Caco-2 (cell line): ENCODE measurements around the gene SDCCAG8. TPM values are rescaled to one million over a fixed set of nuclear protein-coding genes. Genes with fewer than 3 reads are reported as not detected.

Experiments used
- BruUV-seq: library from RNA; stranded (reverse); fragments of 400-500 nt; replicated peaks from 2 replicates; lab custom pipeline; 2021; lab: Mats Ljungman, UMichigan
- CTCF ChIA-PET: fragments of 300-600 bp; sonication (Branson Sonifier 250); formaldehyde crosslinking; loops from one replicate; lab custom pipeline; 2022; ENCODE audit warnings: antibody characterized with exemption; lab: Charles Lee
- POLR2A ChIA-PET: fragments of 300-600 bp; sonication (Branson Sonifier 250); formaldehyde crosslinking; loops from one replicate; lab custom pipeline; 2022; ENCODE audit warnings: antibody characterized with exemption; lab: Charles Lee
- DNase-seq, 2 experiments: peaks; one replicate each; pipeline versions ENCODE4 v3.0.0 to v3.0.0-alpha.2; 2020 to 2022
- H3K27me3 ChIP-seq: replicated peaks from 2 replicates; pipeline ENCODE4 v1.6.0; 2011; ENCODE audit warnings: low read length; ENCODE audit not compliant: control insufficient read depth, insufficient read depth
- H3K36me3 ChIP-seq: 2 replicates; pipeline ENCODE4 v1.5.1; 2011; ENCODE audit warnings: low read length; ENCODE audit not compliant: control insufficient read depth, insufficient read depth
- H3K4me1 ChIP-seq: fragments of 250-450 bp; sonication (Bioruptor Pico); 2 replicates; pipeline ENCODE4 v1.5.1; 2020; ENCODE audit warnings: mild to moderate bottlenecking
- H3K4me3 ChIP-seq: 2 replicates; pipeline ENCODE4 v1.5.1; 2011; ENCODE audit warnings: low read depth, mild to moderate bottlenecking, control low read depth, low read length
- H3K9me3 ChIP-seq: fragments of 250-450 bp; sonication (Bioruptor Pico); 2 replicates; pipeline ENCODE4 v1.5.1; 2020; ENCODE audit warnings: mild to moderate bottlenecking, moderate library complexity
- H3K27ac Mint-ChIP-seq: one replicate; pipeline ENCODE4 v1.8.0; 2022; ENCODE audit warnings: mixed read lengths; ENCODE audit not compliant: unreplicated experiment
- H3K27me3 Mint-ChIP-seq: one replicate; pipeline ENCODE4 v1.8.0; 2022; ENCODE audit warnings: mixed read lengths; ENCODE audit not compliant: insufficient read depth, unreplicated experiment
- H3K36me3 Mint-ChIP-seq: one replicate; pipeline ENCODE4 v1.8.0; 2022; ENCODE audit warnings: mild to moderate bottlenecking, mixed read lengths; ENCODE audit not compliant: insufficient read depth, unreplicated experiment
- H3K4me1 Mint-ChIP-seq: one replicate; pipeline ENCODE4 v1.8.0; 2022; ENCODE audit warnings: low read depth, mixed read lengths; ENCODE audit not compliant: unreplicated experiment
- H3K4me3 Mint-ChIP-seq: one replicate; pipeline ENCODE4 v1.8.0; 2022; ENCODE audit warnings: mild to moderate bottlenecking, moderate library complexity, mixed read lengths; ENCODE audit not compliant: unreplicated experiment
- H3K9me3 Mint-ChIP-seq: one replicate; pipeline ENCODE4 v1.8.0; 2022; ENCODE audit warnings: mixed read lengths; ENCODE audit not compliant: unreplicated experiment
- CTCF ChIP-seq, 2 experiments: fragments of 200-600 bp in 1 of 2; IDR thresholded peaks; 1 replicate in 1 of 2; 2 replicates in 1 of 2; pipeline versions ENCODE4 v1.5.1 to v1.8.0; 2011 to 2022; ENCODE audit warnings: antibody characterized with exemption in 1 of 2, control low read depth in 1 of 2, inconsistent platforms in 1 of 2, low read depth in 1 of 2, low read length in 1 of 2, mild to moderate bottlenecking in 1 of 2, moderate library complexity in 1 of 2; ENCODE audit not compliant: insufficient read depth in 1 of 2, severe bottlenecking in 1 of 2, unreplicated experiment in 1 of 2
- intact Hi-C: fragments of 100-400 bp; cut with micrococcal nuclease; formaldehyde crosslinking; loops from one replicate; pipeline ENCODE4 v1.10.0; 2022; ENCODE audit not compliant: unreplicated experiment
- total RNA-seq: library from RNA; stranded (reverse); gene quantifications from 2 replicates; pipeline ENCODE4 v1.2.3, GENCODE V29; 2022

The SDCCAG8 gene
- total RNA-seq, 1 experiment from 2014 or later = 23.0 TPM

GRCh38 chr1:243280571-243281129 lies 24.8 kb downstream of the SDCCAG8 start:
- Mint-ChIP-seq H3K4me3 (no peak overlapping the region), H3K27ac (no peak overlapping the region), H3K4me1 (peaks cover 6% of the 10 kb centered on the region), H3K36me3 (peaks cover 8% of the 10 kb centered on the region), H3K27me3 (no peaks in the 10 kb centered on the region), H3K9me3 (no peaks in the 10 kb centered on the region)
- no peak for TF ChIP-seq CTCF (IDR thresholded peaks at IDR 0.05; ENCODE audit: insufficient read depth in 1 of 2, low read depth in 1 of 2, low read length in 1 of 2, severe bottlenecking in 1 of 2, unreplicated experiment in 1 of 2)
- Histone ChIP-seq H3K4me1 (0 out of 2 replicates have a peak, but pooled peaks cover 7% of the 10 kb centered on the region), H3K27me3 (no peaks in the 10 kb centered on the region), H3K9me3 (no peaks in the 10 kb centered on the region), H3K36me3 (no peaks in the 10 kb centered on the region), H3K4me3 (no peak overlapping the region)
- no TSS peak for BruUV-seq
- POLR2A ChIA-PET = no interaction called here
- no peak for DNase-seq
- CTCF ChIA-PET = no interaction called here
- intact Hi-C loops = no loop called here

- H3K36me3 ChIP-seq = no peaks in the 10 kb centered on the region
- 0 out of 2 replicates have a peak, but pooled peaks cover 7% of the 10 kb centered on the region for H3K4me1 ChIP-seq
- no peak overlapping the region for H3K4me3 Mint-ChIP-seq
- CTCF ChIA-PET = no interaction called here
- POLR2A ChIA-PET = no interaction called here
- BruUV-seq = no TSS peak
- H3K4me1 Mint-ChIP-seq = peaks cover 6% of the 10 kb centered on the region
- no peaks in the 10 kb centered on the region for H3K27me3 Mint-ChIP-seq
- no peak overlapping the region for H3K27ac Mint-ChIP-seq
- TF ChIP-seq CTCF (IDR thresholded peaks at IDR 0.05; ENCODE audit: insufficient read depth in 1 of 2, low read depth in 1 of 2, low read length in 1 of 2, severe bottlenecking in 1 of 2, unreplicated experiment in 1 of 2) = no peak
- H3K36me3 Mint-ChIP-seq = peaks cover 8% of the 10 kb centered on the region
- no peak for DNase-seq
- no peak overlapping the region for H3K4me3 ChIP-seq
- H3K9me3 Mint-ChIP-seq = no peaks in the 10 kb centered on the region
- no peaks in the 10 kb centered on the region for H3K9me3 ChIP-seq
- intact Hi-C loops = no loop called here
- H3K27me3 ChIP-seq = no peaks in the 10 kb centered on the region
Measured at GRCh38 chr1:243281672-243282071, 25.8 kb downstream of the SDCCAG8 start.

GRCh38 chr1:243286409-243287122 lies 30.7 kb downstream of the SDCCAG8 start:
- no peaks in the 10 kb centered on the region for H3K27me3 ChIP-seq
- Mint-ChIP-seq H3K4me1 (peaks cover 6% of the 10 kb centered on the region), H3K27ac (no peak overlapping the region), H3K9me3 (no peaks in the 10 kb centered on the region), H3K4me3 (no peak overlapping the region), H3K27me3 (no peaks in the 10 kb centered on the region), H3K36me3 (peaks cover 8% of the 10 kb centered on the region)
- H3K4me3 ChIP-seq = no peak overlapping the region
- no peaks in the 10 kb centered on the region for H3K9me3 ChIP-seq
- intact Hi-C loops = no loop called here
- TF ChIP-seq CTCF (IDR thresholded peaks at IDR 0.05; ENCODE audit: insufficient read depth in 1 of 2, low read depth in 1 of 2, low read length in 1 of 2, severe bottlenecking in 1 of 2, unreplicated experiment in 1 of 2) = no peak
- no TSS peak for BruUV-seq
- CTCF ChIA-PET = no interaction called here
- no peak for DNase-seq
- 0 out of 2 replicates have a peak, but pooled peaks cover 7% of the 10 kb centered on the region for H3K4me1 ChIP-seq
- POLR2A ChIA-PET = no interaction called here
- no peaks in the 10 kb centered on the region for H3K36me3 ChIP-seq
